Nephron (organoid): ENCODE results near the gene NCOA6.

ENCODE experiments used
- H3K27ac Mint-ChIP-seq, 3 experiments: 2 replicates each; pipeline ENCODE4 v1.8.0; 2020; ENCODE audit warnings: mixed read lengths in 3 of 3, mild to moderate bottlenecking in 2 of 3, moderate library complexity in 1 of 3
- H3K27me3 Mint-ChIP-seq: 2 replicates; pipeline ENCODE4 v1.8.0; 2021; ENCODE audit warnings: low read depth, mild to moderate bottlenecking, moderate library complexity, mixed read lengths
- H3K36me3 Mint-ChIP-seq: 2 replicates; pipeline ENCODE4 v1.8.0; 2020; ENCODE audit warnings: low read depth, mixed read lengths
- H3K4me1 Mint-ChIP-seq: 2 replicates; pipeline ENCODE4 v1.8.0; 2020; ENCODE audit warnings: mixed read lengths
- H3K4me3 Mint-ChIP-seq, 3 experiments: 2 replicates each; pipeline ENCODE4 v1.8.0; 2020; ENCODE audit warnings: mild to moderate bottlenecking in 3 of 3, mixed read lengths in 3 of 3, moderate library complexity in 2 of 3
- H3K9me3 Mint-ChIP-seq: 2 replicates; pipeline ENCODE4 v1.8.0; 2020; ENCODE audit warnings: mixed read lengths
- TF ChIP-seq, protein P1 (sequence below), 3 experiments: fragments of 200-600 bp; sonication (generic); IDR thresholded peaks; one replicate each; pipeline ENCODE4 v1.5.0; 2021; ENCODE audit warnings: antibody characterized with exemption in 3 of 3; ENCODE audit not compliant: unreplicated experiment in 3 of 3

The NCOA6 gene

GRCh38 chr20:34705397-34706301, 119.8 kb downstream of the NCOA6 start:
- TF ChIP-seq, protein P1, sequence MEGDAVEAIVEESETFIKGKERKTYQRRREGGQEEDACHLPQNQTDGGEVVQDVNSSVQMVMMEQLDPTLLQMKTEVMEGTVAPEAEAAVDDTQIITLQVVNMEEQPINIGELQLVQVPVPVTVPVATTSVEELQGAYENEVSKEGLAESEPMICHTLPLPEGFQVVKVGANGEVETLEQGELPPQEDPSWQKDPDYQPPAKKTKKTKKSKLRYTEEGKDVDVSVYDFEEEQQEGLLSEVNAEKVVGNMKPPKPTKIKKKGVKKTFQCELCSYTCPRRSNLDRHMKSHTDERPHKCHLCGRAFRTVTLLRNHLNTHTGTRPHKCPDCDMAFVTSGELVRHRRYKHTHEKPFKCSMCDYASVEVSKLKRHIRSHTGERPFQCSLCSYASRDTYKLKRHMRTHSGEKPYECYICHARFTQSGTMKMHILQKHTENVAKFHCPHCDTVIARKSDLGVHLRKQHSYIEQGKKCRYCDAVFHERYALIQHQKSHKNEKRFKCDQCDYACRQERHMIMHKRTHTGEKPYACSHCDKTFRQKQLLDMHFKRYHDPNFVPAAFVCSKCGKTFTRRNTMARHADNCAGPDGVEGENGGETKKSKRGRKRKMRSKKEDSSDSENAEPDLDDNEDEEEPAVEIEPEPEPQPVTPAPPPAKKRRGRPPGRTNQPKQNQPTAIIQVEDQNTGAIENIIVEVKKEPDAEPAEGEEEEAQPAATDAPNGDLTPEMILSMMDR (IDR thresholded peaks at IDR 0.05; ENCODE audit: unreplicated experiment in 3 of 3), result no peak
- Mint-ChIP-seq H3K4me1 (peaks cover 23% of the 10 kb centered on the region), H3K4me3 (peak overlapping the region; percentile 92 to 94 (median 93)), H3K9me3 (no peaks in the 10 kb centered on the region), H3K27me3 (peaks cover 26% of the 10 kb centered on the region), H3K27ac (peak overlapping the region; percentile 48 to 95 (median 93)), H3K36me3 (no peaks in the 10 kb centered on the region)

- TF ChIP-seq, protein P1 (IDR thresholded peaks at IDR 0.05; ENCODE audit: unreplicated experiment in 3 of 3), result no peak
Observed at GRCh38 chr20:34705008-34705396, 120.4 kb downstream of the NCOA6 start.

DNA sequence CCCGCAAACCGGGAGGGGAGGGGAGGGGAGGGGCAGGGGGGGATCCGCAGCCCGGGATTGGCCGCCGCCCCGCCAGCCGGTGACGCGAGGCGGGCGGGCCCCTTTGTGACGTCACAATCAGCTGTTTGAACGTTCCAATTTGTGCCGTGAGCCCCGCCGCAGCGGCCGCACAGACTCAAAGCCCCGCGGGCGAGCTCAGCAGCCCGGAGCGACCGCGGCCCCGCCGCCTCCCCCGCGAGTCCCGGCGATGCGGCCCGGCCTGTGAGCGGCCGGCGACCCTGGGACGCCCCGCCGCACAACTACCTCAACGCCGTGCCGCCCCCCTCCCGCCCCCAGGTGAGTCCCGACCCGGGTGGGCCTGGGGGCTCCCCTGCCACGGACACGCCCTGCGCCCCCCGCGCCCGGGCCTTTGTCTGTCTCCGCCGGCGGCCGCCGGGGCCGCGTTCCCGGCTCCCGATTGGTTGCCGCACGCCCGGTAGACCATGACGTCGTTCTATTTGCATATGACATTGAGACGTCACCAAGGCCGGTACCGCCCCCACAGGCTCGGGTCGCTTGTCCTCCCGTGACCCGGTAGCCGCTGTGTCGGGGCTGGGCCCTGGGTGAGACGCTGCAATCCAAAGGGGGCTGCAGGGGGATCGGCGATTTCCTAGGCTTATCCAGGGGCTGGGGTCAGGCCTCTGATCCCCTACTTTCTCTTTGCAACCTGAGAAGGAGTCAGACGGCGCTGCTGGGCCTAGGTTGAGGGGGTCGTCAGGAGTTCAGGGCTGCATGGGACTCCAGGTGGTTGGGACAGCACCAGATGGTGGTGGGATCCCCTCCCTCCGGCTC, 121.1 kb downstream of the NCOA6 start, which contains the start of gene TP53INP2:
Gene TP53INP2, plus strand, starts transcription at position 168 of the 831 bp plus-strand sequence. CDS start 4,396 bp downstream, outside the sequence.
- Mint-ChIP-seq H3K4me3 (peak within 1 kb of the TSS; percentile 94 to 99 (median 94)), H3K27me3 (peaks cover 22% of the 10 kb centered on the region), H3K36me3 (no peaks in the 10 kb centered on the region), H3K4me1 (peaks cover 23% of the 10 kb centered on the region), H3K27ac (peak within 1 kb of the TSS; percentile 56 to 95 (median 95)), H3K9me3 (no peaks in the 10 kb centered on the region)
- TF ChIP-seq, protein P1 (IDR thresholded peaks at IDR 0.05; ENCODE audit: unreplicated experiment in 3 of 3), result no peak

More at GRCh38 chr20:34705008-34705396, 120.4 kb downstream of the NCOA6 start:
- peaks cover 23% of the 10 kb centered on the region for H3K4me1 Mint-ChIP-seq
- H3K4me3 Mint-ChIP-seq, result peak overlapping the region; percentile 92 to 94 (median 93)
- H3K36me3 Mint-ChIP-seq, result no peaks in the 10 kb centered on the region
- peaks cover 22% of the 10 kb centered on the region for H3K27me3 Mint-ChIP-seq
- peak overlapping the region; percentile 48 to 95 (median 93) for H3K27ac Mint-ChIP-seq
- no peaks in the 10 kb centered on the region for H3K9me3 Mint-ChIP-seq

GRCh38 chr20:34703424-34704176, 121.9 kb downstream of the NCOA6 start:
- Mint-ChIP-seq H3K4me1 (peaks cover 22% of the 10 kb centered on the region), H3K27ac (peak overlapping the region; percentile 56 to 95 (median 76)), H3K27me3 (peaks cover 23% of the 10 kb centered on the region)

DNA sequence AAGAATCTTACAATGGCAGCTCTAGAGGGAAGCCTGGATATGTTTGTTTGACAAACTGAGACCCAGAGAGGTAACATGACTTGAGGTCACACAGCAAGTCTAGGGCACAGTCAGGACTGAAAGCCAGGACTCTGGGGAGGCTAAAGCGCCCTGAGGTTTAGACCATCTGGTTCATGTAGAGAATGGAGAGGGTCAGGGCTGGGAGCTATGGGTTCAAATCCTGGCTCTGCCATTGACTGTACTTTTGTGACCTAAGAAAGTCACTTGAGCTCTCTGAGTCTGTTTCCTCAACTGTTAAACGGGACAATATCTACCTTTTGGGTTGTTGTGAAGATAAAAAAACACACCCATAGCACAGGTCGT, 122.4 kb downstream of the NCOA6 start:
- peak overlapping the region; percentile 56 to 95 (median 76) for H3K27ac Mint-ChIP-seq
- H3K4me1 Mint-ChIP-seq, result peaks cover 17% of the 10 kb centered on the region
- H3K4me3 Mint-ChIP-seq, result peak overlapping the region; percentile 93 to 99 (median 94)
- H3K9me3 Mint-ChIP-seq, result no peaks in the 10 kb centered on the region
- no peaks in the 10 kb centered on the region for H3K36me3 Mint-ChIP-seq
- H3K27me3 Mint-ChIP-seq, result peaks cover 21% of the 10 kb centered on the region
- TF ChIP-seq, protein P1 (IDR thresholded peaks at IDR 0.05; ENCODE audit: unreplicated experiment in 3 of 3), result no peak

More at GRCh38 chr20:34703424-34704176, 121.9 kb downstream of the NCOA6 start:
- TF ChIP-seq, protein P1 (IDR thresholded peaks at IDR 0.05; ENCODE audit: unreplicated experiment in 3 of 3), result no peak
- H3K4me3 Mint-ChIP-seq, result peak overlapping the region; percentile 93 to 99 (median 94)
- H3K9me3 Mint-ChIP-seq, result no peaks in the 10 kb centered on the region
- no peaks in the 10 kb centered on the region for H3K36me3 Mint-ChIP-seq
